Upper lobe of left lung (tissue), 6 donors: ENCODE results near the gene RASSF4. TPM values are rescaled to one million over a fixed set of nuclear protein-coding genes. Genes with fewer than 3 reads are reported as not detected.
"Not testable (repeated sequence)": the region's sequence is repeated elsewhere in the genome, so short reads cannot be mapped to it uniquely, and the experiment has no call there.

Source experiments
- ATAC-seq, 2 donors: fragments of 200-7000 bp; cut with Tn5 transposase; one replicate each; pipeline ENCODE4 v1.9.1; 2022; ENCODE audit warnings: mild to moderate bottlenecking in 2 of 2, moderate library complexity in 2 of 2; ENCODE audit not compliant: low FRiP score in 2 of 2
- DNase-seq, 2 donors: peaks; one replicate each; pipeline ENCODE4 v3.0.0-alpha.2; 2019 to 2020
- H3K27ac ChIP-seq, 4 donors: fragments of 200-600 bp; sonication (generic); one replicate each; pipeline ENCODE4 v1.5.1; 2016 to 2019
- H3K27me3 ChIP-seq, 4 donors: fragments of 200-600 bp; sonication (generic); one replicate each; pipeline ENCODE4 v1.5.1; 2017 to 2019
- H3K36me3 ChIP-seq, 4 donors: fragments of 200-600 bp; sonication (generic); one replicate each; pipeline ENCODE4 v1.5.1; 2016 to 2019
- H3K4me1 ChIP-seq, 4 donors: fragments of 200-600 bp; sonication (generic); one replicate each; pipeline ENCODE4 v1.5.1; 2018 to 2019
- H3K4me3 ChIP-seq, 4 donors: fragments of 200-600 bp; sonication (generic); one replicate each; pipeline ENCODE4 v1.5.1; 2017 to 2019; ENCODE audit warnings: mild to moderate bottlenecking in 2 of 4, moderate library complexity in 1 of 4
- H3K9me3 ChIP-seq, 4 donors: fragments of 200-600 bp; sonication (generic); one replicate each; pipeline ENCODE4 v1.5.1; 2018 to 2019
- EP300 ChIP-seq, 4 donors: sonication (generic); formaldehyde crosslinking; IDR thresholded peaks; one replicate each; pipeline ENCODE4 v1.5.1; 2017; ENCODE audit warnings: antibody characterized with exemption in 4 of 4, control low read depth in 2 of 4
- POLR2A ChIP-seq, 4 donors: fragments of 450-650 bp; IDR thresholded peaks; one replicate each; pipeline ENCODE4 v1.5.1; 2016 to 2017; ENCODE audit warnings: antibody characterized with exemption in 4 of 4, mild to moderate bottlenecking in 2 of 4
- POLR2AphosphoS5 ChIP-seq, 2 donors: sonication (generic); formaldehyde crosslinking; IDR thresholded peaks; one replicate each; pipeline ENCODE4 v1.5.1; 2017; ENCODE audit warnings: antibody characterized with exemption in 2 of 2
- WGBS, 2 donors: methylation state at CpG; one replicate each; pipeline ENCODE4 v1.1.5; 2017 to 2018; 5-methylcytosine and 5-hydroxymethylcytosine counted together
- total RNA-seq, 6 donors: library from RNA; depleted of rRNA in 4 of 6; stranded (reverse); fragments of >200 nt in 4 of 6; gene quantifications; one replicate each; pipeline versions ENCODE4 v1.1.0 to v1.2.1, GENCODE V29; 2016 to 2021
- TF ChIP-seq, protein P1 (sequence below), 6 experiments: fragments of 450-650 bp in 4 of 6; fragments of 200-600 bp in 2 of 6; sonication (generic) in 2 of 6; IDR thresholded peaks; one replicate each; pipeline ENCODE4 v1.5.1; 2016 to 2019; ENCODE audit warnings: antibody characterized with exemption in 6 of 6
- donor health status: DM: no; HTN: no; CAD: no; lungs with moderate emphysema.
- donor health status: DM: no; HTN: yes; CAD: no; lungs with severe emphysema.

RASSF4 gene
- total RNA-seq, 6 donors from 2014 or later = 23.4 to 194 (median 48.0) TPM

GRCh38 chr10:45008524-45009161 lies 49.0 kb downstream of the RASSF4 start:
- Histone ChIP-seq H3K9me3 (no peaks in the 10 kb centered on the region), H3K27ac (no peak overlapping the region), H3K27me3 (no peaks in the 10 kb centered on the region), H3K4me1 (peaks cover 0 to 8% (median 3%) of the 10 kb centered on the region in 4 donors), H3K36me3 (peaks cover 0 to 18% (median 5%) of the 10 kb centered on the region in 4 donors), H3K4me3 (no peak overlapping the region)
- ATAC-seq (peak; percentile 94 to 95), DNase-seq (peak in 1 of 2 donors; percentile 67)
- TF ChIP-seq POLR2A (IDR thresholded peaks at IDR 0.05) (no peak), POLR2AphosphoS5 (IDR thresholded peaks at IDR 0.05) (peak in 1 of 2 donors; percentile 15), EP300 (IDR thresholded peaks at IDR 0.05) (no peak)
- TF ChIP-seq, protein P1, sequence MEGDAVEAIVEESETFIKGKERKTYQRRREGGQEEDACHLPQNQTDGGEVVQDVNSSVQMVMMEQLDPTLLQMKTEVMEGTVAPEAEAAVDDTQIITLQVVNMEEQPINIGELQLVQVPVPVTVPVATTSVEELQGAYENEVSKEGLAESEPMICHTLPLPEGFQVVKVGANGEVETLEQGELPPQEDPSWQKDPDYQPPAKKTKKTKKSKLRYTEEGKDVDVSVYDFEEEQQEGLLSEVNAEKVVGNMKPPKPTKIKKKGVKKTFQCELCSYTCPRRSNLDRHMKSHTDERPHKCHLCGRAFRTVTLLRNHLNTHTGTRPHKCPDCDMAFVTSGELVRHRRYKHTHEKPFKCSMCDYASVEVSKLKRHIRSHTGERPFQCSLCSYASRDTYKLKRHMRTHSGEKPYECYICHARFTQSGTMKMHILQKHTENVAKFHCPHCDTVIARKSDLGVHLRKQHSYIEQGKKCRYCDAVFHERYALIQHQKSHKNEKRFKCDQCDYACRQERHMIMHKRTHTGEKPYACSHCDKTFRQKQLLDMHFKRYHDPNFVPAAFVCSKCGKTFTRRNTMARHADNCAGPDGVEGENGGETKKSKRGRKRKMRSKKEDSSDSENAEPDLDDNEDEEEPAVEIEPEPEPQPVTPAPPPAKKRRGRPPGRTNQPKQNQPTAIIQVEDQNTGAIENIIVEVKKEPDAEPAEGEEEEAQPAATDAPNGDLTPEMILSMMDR (IDR thresholded peaks at IDR 0.05) = peak; percentile 50 to 90 (median 84)
- WGBS, 2 donors = 9 to 15% methylated on average over 8 of the region's 8 CpGs

- not testable (repeated sequence) for ATAC-seq, H3K36me3 ChIP-seq, H3K27ac ChIP-seq, DNase-seq, H3K4me1 ChIP-seq, H3K4me3 ChIP-seq, H3K9me3 ChIP-seq, H3K27me3 ChIP-seq
- WGBS, 2 donors = 77 to 100% methylated on average over 9 to 10 of the region's 10 CpGs
Measured at GRCh38 chr10:45014557-45014956, 55.0 kb downstream of the RASSF4 start.

DNA sequence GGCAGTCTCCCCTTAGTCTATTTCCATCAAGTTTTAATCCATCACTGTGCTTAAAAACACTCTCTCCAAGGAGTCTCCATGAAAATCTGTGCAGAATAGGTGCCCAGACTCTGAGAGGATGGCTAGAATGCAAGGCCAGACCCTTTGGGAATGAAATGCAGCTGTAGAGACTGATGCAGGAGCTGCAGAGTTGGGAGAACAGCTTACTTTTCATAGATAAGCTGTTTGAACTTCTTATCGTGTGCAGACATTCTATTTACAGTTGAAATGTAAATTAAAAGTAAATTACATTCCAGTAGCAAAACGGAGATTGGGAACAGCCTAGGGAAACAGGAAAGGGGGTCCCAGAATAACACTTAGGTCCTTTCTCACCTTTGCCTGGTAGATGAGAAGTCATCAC lies 56.0 kb downstream of the RASSF4 start:
- Histone ChIP-seq H3K4me3 (no peak overlapping the region), H3K27ac (no peak overlapping the region), H3K27me3 (no peaks in the 10 kb centered on the region), H3K4me1 (no peaks in the 10 kb centered on the region), H3K36me3 (no peaks in the 10 kb centered on the region), H3K9me3 (no peaks in the 10 kb centered on the region)
- no peak for DNase-seq
- no peak for ATAC-seq
- 40% methylated on average over 2 of the region's 2 CpGs for WGBS, 2 donors
- TF ChIP-seq POLR2AphosphoS5 (IDR thresholded peaks at IDR 0.05) (no peak), EP300 (IDR thresholded peaks at IDR 0.05) (no peak), POLR2A (IDR thresholded peaks at IDR 0.05) (no peak)
- TF ChIP-seq, protein P1 (IDR thresholded peaks at IDR 0.05) = no peak

DNA sequence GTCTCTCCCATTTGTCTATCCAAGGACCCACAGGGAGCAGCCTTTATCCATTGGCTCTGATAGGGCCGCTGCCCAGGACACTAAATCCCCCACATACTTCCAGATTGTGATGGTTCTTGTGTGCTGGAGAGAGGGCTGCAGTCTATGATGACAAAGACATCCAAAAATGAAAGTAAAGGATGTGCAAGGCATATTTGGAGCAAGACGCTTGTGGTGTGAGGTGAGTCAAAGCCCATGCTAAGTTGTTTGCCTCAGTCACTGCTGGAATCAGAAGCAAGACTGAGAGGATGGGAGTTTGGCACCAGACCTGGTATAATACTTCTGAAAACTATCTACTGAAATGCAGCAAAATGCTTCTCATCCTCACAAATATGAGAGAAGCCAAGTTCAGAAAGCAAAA lies 63.8 kb downstream of the RASSF4 start:
- H3K27me3 ChIP-seq = no peaks in the 10 kb centered on the region
- no peaks in the 10 kb centered on the region for H3K9me3 ChIP-seq
- no peak for ATAC-seq
- H3K4me1 ChIP-seq = no peaks in the 10 kb centered on the region
- TF ChIP-seq POLR2A (IDR thresholded peaks at IDR 0.05) (no peak), POLR2AphosphoS5 (IDR thresholded peaks at IDR 0.05) (no peak), EP300 (IDR thresholded peaks at IDR 0.05) (no peak)
- TF ChIP-seq, protein P1 (IDR thresholded peaks at IDR 0.05) = no peak
- H3K36me3 ChIP-seq = no peaks in the 10 kb centered on the region
- 87 to 91% methylated on average over 2 of the region's 2 CpGs for WGBS, 2 donors
- no peak for DNase-seq
- no peak overlapping the region for H3K27ac ChIP-seq
- H3K4me3 ChIP-seq = no peak overlapping the region

- no peak for DNase-seq
Measured at GRCh38 chr10:45034301-45034700, 74.7 kb downstream of the RASSF4 start.

More at GRCh38 chr10:45034301-45034700, 74.7 kb downstream of the RASSF4 start:
- ATAC-seq = no peak
- Histone ChIP-seq H3K27me3 (no peaks in the 10 kb centered on the region), H3K4me1 (no peaks in the 10 kb centered on the region), H3K4me3 (no peak overlapping the region), H3K36me3 (no peaks in the 10 kb centered on the region), H3K27ac (no peak overlapping the region), H3K9me3 (peaks cover 0 to 8% (median 4%) of the 10 kb centered on the region in 4 donors)
- TF ChIP-seq POLR2A (IDR thresholded peaks at IDR 0.05) = no peak
- TF ChIP-seq EP300 (IDR thresholded peaks at IDR 0.05) = no peak
- TF ChIP-seq, protein P1 (IDR thresholded peaks at IDR 0.05) = no peak
- TF ChIP-seq POLR2AphosphoS5 (IDR thresholded peaks at IDR 0.05) = no peak
